Gastroesophageal sphincter (tissue), 3 donors: ENCODE measurements around the gene TMEM134.

ENCODE experiments used
- CTCF ChIP-seq, 4 experiments: fragments of 200-600 bp in 2 of 4; fragments of 450-650 bp in 2 of 4; sonication (generic) in 1 of 4; IDR thresholded peaks; one replicate each; pipeline ENCODE4 v1.5.1; 2017 to 2019; ENCODE audit warnings: antibody characterized with exemption in 4 of 4, mild to moderate bottlenecking in 2 of 4, moderate library complexity in 2 of 4
- EP300 ChIP-seq: sonication (generic); formaldehyde crosslinking; IDR thresholded peaks from one replicate; pipeline ENCODE4 v1.6.1; 2017; ENCODE audit warnings: antibody characterized with exemption, mild to moderate bottlenecking
- POLR2A ChIP-seq, 2 donors: fragments of 450-650 bp; IDR thresholded peaks; one replicate each; pipeline ENCODE4 v1.6.1; 2017; ENCODE audit warnings: antibody characterized with exemption in 2 of 2, mild to moderate bottlenecking in 2 of 2, moderate library complexity in 1 of 2

- TF ChIP-seq POLR2A (IDR thresholded peaks at IDR 0.05) (no peak), EP300 (no peak), CTCF (IDR thresholded peaks at IDR 0.05) (no peak)
Observed at GRCh38 chr11:67423466-67423865, 45.6 kb downstream of the TMEM134 start.
